Measurements from ENCODE around the gene POLE4.

The POLE4 gene

GRCh38 chr2:74939919-74940812, 18.3 kb upstream of the POLE4 start:
- no peak overlapping the region for H3K4me3 ChIP-seq (ENCODE audit: low read depth, low read length)
- DNase-seq (ENCODE audit: low read depth), result no peak
- TF ChIP-seq CTCF (IDR thresholded peaks at IDR 0.05; ENCODE audit: control insufficient read depth, extremely low read depth, insufficient read depth), result no peak

DNA sequence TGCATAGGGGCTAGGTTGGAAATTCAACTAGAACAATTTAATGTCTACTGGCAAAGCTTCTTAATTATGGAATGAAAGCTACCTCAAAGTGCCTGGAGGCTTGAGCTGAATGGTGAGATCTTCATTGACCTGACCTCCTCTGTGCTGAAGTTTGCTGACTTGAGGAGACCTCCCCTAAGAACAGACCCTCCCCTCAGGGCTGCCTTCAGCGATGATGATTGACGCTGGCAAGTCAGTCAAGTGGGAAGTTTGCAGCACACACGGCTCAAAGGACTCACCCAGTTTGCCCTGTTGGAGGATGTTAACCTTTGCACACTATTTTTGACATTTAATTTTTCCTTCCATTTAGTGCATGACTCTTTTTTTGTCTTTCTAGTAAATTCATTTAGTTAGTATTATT, 17.2 kb upstream of the POLE4 start:
- no peak for TF ChIP-seq CTCF (IDR thresholded peaks at IDR 0.05; ENCODE audit: control insufficient read depth, extremely low read depth, insufficient read depth)
- H3K4me3 ChIP-seq (ENCODE audit: low read depth, low read length), result no peak overlapping the region
- DNase-seq (ENCODE audit: low read depth), result no peak

GRCh38 chr2:74942263-74942662, 16.2 kb upstream of the POLE4 start:
- TF ChIP-seq CTCF (IDR thresholded peaks at IDR 0.05; ENCODE audit: control insufficient read depth, extremely low read depth, insufficient read depth), result no peak
- H3K4me3 ChIP-seq (ENCODE audit: low read depth, low read length), result no peak overlapping the region
- no peak for DNase-seq (ENCODE audit: low read depth)

- H3K4me3 ChIP-seq (ENCODE audit: low read depth, low read length), result no peak overlapping the region
- no peak for DNase-seq (ENCODE audit: low read depth)
- no peak for TF ChIP-seq CTCF (IDR thresholded peaks at IDR 0.05; ENCODE audit: control insufficient read depth, extremely low read depth, insufficient read depth)
Measured at GRCh38 chr2:74944987-74945787, 13.3 kb upstream of the POLE4 start.

- no peak for DNase-seq (ENCODE audit: low read depth)
- H3K4me3 ChIP-seq (ENCODE audit: low read depth, low read length), result no peak overlapping the region
- no peak for TF ChIP-seq CTCF (IDR thresholded peaks at IDR 0.05; ENCODE audit: control insufficient read depth, extremely low read depth, insufficient read depth)
Measured at GRCh38 chr2:74945788-74946331, 12.6 kb upstream of the POLE4 start.

- no peak for DNase-seq (ENCODE audit: low read depth)
- no peak overlapping the region for H3K4me3 ChIP-seq (ENCODE audit: low read depth, low read length)
- no peak for TF ChIP-seq CTCF (IDR thresholded peaks at IDR 0.05; ENCODE audit: control insufficient read depth, extremely low read depth, insufficient read depth)
Measured at GRCh38 chr2:74947703-74948102, 10.7 kb upstream of the POLE4 start.

Measured in LNCaP clone FGC (cell line).